ENCODE data around the gene DNAJC5. TPM values are rescaled to one million over a fixed set of nuclear protein-coding genes. Genes with fewer than 3 reads are reported as not detected.

Gene DNAJC5
- total and polyA plus RNA-seq, 2 of the 8 experiments (the other 6 are each of a cell fraction or from before 2014, with no cell fraction given): 19.2 to 31.2 TPM

GRCh38 chr20:63858393-63859165 lies 36.3 kb upstream of the DNAJC5 start (continued):
- peak; percentile 36 to 58 (median 54) for TF ChIP-seq CTCF (IDR thresholded peaks at IDR 0.05; ENCODE audit: control extremely low read depth in 1 of 3, insufficient read depth in 1 of 3, low read depth in 1 of 3, low read length in 3 of 3)

Measured in H1 (cell line).